ENCODE measurements around the gene IQSEC1. TPM values are rescaled to one million over a fixed set of nuclear protein-coding genes. Genes with fewer than 3 reads are reported as not detected.
A peak's percentile ranks its signal among the peaks of the same experiment; 100 is the strongest.

The IQSEC1 gene
- polyA plus RNA-seq, 3 donors, result 17.7 to 61.7 (median 30.3) TPM

DNA sequence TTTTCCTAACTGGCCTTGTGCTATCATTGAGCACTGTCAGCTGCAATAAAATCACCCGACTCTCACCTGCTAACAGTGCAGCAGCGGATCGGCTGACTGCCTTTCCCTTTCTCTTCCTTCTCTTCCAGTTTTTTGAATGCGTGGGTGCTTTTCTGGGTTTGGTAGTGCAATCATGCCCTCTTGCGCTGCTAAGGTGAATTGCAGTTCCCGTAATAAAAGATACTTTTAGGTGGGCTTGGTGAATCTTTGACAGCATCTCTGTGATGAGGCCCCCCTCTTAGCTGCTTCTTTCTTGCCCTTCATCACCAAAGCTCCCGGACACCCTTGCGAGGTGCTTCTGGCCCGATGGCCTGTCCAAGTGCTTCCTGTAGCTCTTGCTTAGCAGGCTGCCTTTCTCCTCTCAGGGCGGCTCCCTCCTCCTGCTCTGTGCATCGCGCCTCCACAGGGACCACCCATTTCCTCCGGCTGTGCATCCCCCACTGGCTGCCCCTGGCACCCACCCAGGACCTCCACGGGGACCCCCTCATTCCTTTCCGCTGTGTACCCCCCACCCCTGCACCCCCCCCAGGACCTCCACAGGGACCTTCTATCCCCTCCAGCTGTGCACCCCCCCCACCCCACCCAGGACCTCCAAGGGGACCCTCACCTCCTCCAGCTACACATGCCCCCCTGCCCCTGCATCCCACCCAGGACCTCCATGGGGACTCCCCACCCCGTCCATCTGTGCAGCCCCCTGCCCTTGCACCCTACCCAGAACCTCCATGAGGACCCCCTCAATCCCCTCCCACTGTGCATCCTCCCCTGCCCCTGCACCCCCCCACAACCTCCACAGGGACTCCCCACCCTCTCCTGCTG is 181.0 kb downstream of the IQSEC1 start:
- Mint-ChIP-seq H3K36me3 (peaks cover 4% of the 10 kb centered on the region in 2 donors), H3K9me3 (no peaks in the 10 kb centered on the region), H3K27me3 (ENCODE audit: low read depth in 3 of 3) (peaks cover 8 to 26% (median 17%) of the 10 kb centered on the region in 3 donors), H3K27ac (peak overlapping the region in 1 of 7 donors; percentile 15), H3K4me1 (peaks cover 23% of the 10 kb centered on the region), H3K4me3 (peak overlapping the region; percentile 59 to 76)
- peak overlapping the region; percentile 52 for H3K4me2 ChIP-seq (replicated peaks; ENCODE audit: extremely low read depth, low read length, poor library complexity, severe bottlenecking)
- no peaks in the 10 kb centered on the region for H3K27me3 ChIP-seq (ENCODE audit: control insufficient read depth in 2 of 2, insufficient read depth in 2 of 2, low read length in 2 of 2)
- no peak overlapping the region for H3K27ac ChIP-seq (ENCODE audit: low read depth in 1 of 2, low read length in 2 of 2)
- no peaks in the 10 kb centered on the region for H3K79me2 ChIP-seq (ENCODE audit: insufficient read depth, low read length)
- no peak overlapping the region for H2AFZ ChIP-seq (ENCODE audit: insufficient read depth, low read depth, low read length, poor library complexity, severe bottlenecking)
- WGBS (ENCODE audit: insufficient coverage), result 12% methylated on average over 10 of the region's 16 CpGs
- DNase-seq, result peak; percentile 36 to 58 (median 56)
- no peak overlapping the region for H3K9ac ChIP-seq (ENCODE audit: insufficient read depth, low read length, poor library complexity, severe bottlenecking)
- peaks cover 0 to 2% of the 10 kb centered on the region in 2 donors for H3K36me3 ChIP-seq (replicated peaks in 1 of 2; ENCODE audit: control insufficient read depth in 1 of 2, insufficient read depth in 2 of 2, low read length in 2 of 2)
- TF ChIP-seq CTCF (IDR thresholded peaks at IDR 0.05), result peak; percentile 96
- H3K9me3 ChIP-seq (replicated peaks in 1 of 2; ENCODE audit: control insufficient read depth in 1 of 2, insufficient read depth in 1 of 2, low read length in 2 of 2), result no peaks in the 10 kb centered on the region
- peaks cover 28% of the 10 kb centered on the region for H4K20me1 ChIP-seq (ENCODE audit: insufficient read depth, low read length)
- intact Hi-C loops (cut with micrococcal nuclease), result loop anchor here (2.0 kb wide), 1 partner anchor 23 kb away; no protein-coding TSS in a partner anchor
- peaks cover 3 to 4% of the 10 kb centered on the region in 2 donors for H3K4me1 ChIP-seq (ENCODE audit: control insufficient read depth in 1 of 2, insufficient read depth in 2 of 2, low read length in 2 of 2)
- peak overlapping the region in 1 of 3 experiments; percentile 55 for H3K4me3 ChIP-seq (replicated peaks in 1 of 3; ENCODE audit: low read depth in 2 of 3, low read length in 3 of 3)

DNA sequence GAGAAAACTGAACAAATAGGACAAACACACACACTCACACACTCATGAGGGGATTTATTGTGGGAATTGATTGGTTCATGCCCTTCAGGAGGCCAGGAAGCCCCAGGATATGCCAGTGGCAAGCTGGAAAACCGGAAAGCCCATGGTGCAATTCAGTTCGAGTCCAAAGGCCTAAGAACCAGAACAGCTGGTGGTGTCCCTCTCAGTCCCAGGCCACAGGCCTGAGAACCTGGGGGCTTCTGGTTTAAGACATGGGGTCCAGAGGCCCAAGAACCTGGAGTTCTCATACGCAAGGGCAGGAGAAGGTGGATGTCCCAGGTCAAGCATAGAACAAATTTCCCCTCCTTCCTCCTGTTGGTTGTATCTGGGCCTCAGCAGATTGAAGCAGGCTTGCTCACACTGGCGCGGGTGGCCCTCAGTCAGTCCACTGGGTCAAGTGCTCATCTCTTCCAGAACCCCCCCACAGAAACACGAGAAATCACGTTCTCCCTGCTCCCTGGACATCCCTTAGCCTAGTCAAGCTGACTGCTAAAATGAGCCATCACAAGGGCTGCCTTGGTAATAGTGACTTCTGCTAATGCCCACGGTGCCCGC is 181.7 kb downstream of the IQSEC1 start:
- intact Hi-C loops (cut with micrococcal nuclease), result loop anchor here in 1 of 2 donors (2.0 kb wide), 1 partner anchor 23 kb away; no protein-coding TSS in a partner anchor
- Histone ChIP-seq H3K9ac (ENCODE audit: insufficient read depth, low read length, poor library complexity, severe bottlenecking) (no peak overlapping the region), H3K4me3 (replicated peaks in 1 of 3; ENCODE audit: low read depth in 2 of 3, low read length in 3 of 3) (peak overlapping the region in 1 of 3 experiments; percentile 55), H3K4me2 (replicated peaks; ENCODE audit: extremely low read depth, low read length, poor library complexity, severe bottlenecking) (peak overlapping the region; percentile 52), H3K79me2 (ENCODE audit: insufficient read depth, low read length) (no peaks in the 10 kb centered on the region), H3K36me3 (replicated peaks in 1 of 2; ENCODE audit: control insufficient read depth in 1 of 2, insufficient read depth in 2 of 2, low read length in 2 of 2) (no peaks in the 10 kb centered on the region), H3K27me3 (ENCODE audit: control insufficient read depth in 2 of 2, insufficient read depth in 2 of 2, low read length in 2 of 2) (no peaks in the 10 kb centered on the region), H3K27ac (ENCODE audit: low read depth in 1 of 2, low read length in 2 of 2) (no peak overlapping the region), H3K4me1 (ENCODE audit: control insufficient read depth in 1 of 2, insufficient read depth in 2 of 2, low read length in 2 of 2) (peaks cover 3 to 4% of the 10 kb centered on the region in 2 donors), H2AFZ (ENCODE audit: insufficient read depth, low read depth, low read length, poor library complexity, severe bottlenecking) (no peak overlapping the region), H3K9me3 (replicated peaks in 1 of 2; ENCODE audit: control insufficient read depth in 1 of 2, insufficient read depth in 1 of 2, low read length in 2 of 2) (no peaks in the 10 kb centered on the region), H4K20me1 (ENCODE audit: insufficient read depth, low read length) (peaks cover 21% of the 10 kb centered on the region)
- WGBS (ENCODE audit: insufficient coverage), result 66% methylated on average over 9 of the region's 9 CpGs
- peaks cover 8 to 26% (median 21%) of the 10 kb centered on the region in 3 donors for H3K27me3 Mint-ChIP-seq (ENCODE audit: low read depth in 3 of 3)
- no peak for TF ChIP-seq CTCF (IDR thresholded peaks at IDR 0.05)
- no peaks in the 10 kb centered on the region for H3K9me3 Mint-ChIP-seq
- no peaks in the 10 kb centered on the region for H3K36me3 Mint-ChIP-seq
- no peak for DNase-seq
- H3K4me1 Mint-ChIP-seq, result peaks cover 17% of the 10 kb centered on the region
- peak overlapping the region in 1 of 7 donors; percentile 15 for H3K27ac Mint-ChIP-seq
- peak overlapping the region; percentile 59 to 76 for H3K4me3 Mint-ChIP-seq
